Breast epithelium (tissue), 4 donors: ENCODE data around the gene PC. TPM values are rescaled to one million over a fixed set of nuclear protein-coding genes. Genes with fewer than 3 reads are reported as not detected.
"Not testable (repeated sequence)": the region's sequence is repeated elsewhere in the genome, so short reads cannot be mapped to it uniquely, and the experiment has no call there.

Experiments used
- DNase-seq, 2 donors: peaks; one replicate each; pipeline ENCODE4 v3.0.0-alpha.2; 2019; ENCODE audit warnings: low spot score in 2 of 2
- H3K27ac ChIP-seq, 2 donors: fragments of 200-600 bp; sonication (generic) in 1 of 2; one replicate each; pipeline ENCODE4 v1.5.1; 2016 to 2019; ENCODE audit warnings: mild to moderate bottlenecking in 1 of 2
- H3K27me3 ChIP-seq, 2 donors: fragments of 200-600 bp; sonication (generic) in 1 of 2; one replicate each; pipeline versions ENCODE4 v1.5.1 to v1.6.0; 2017 to 2019; ENCODE audit warnings: control low read depth in 1 of 2, mild to moderate bottlenecking in 1 of 2
- H3K36me3 ChIP-seq: fragments of 200-600 bp; one replicate; pipeline ENCODE4 v1.5.1; 2019
- H3K4me1 ChIP-seq, 2 donors: fragments of 200-600 bp; sonication (generic); one replicate each; pipeline ENCODE4 v1.5.1; 2016 to 2019; ENCODE audit warnings: control low read depth in 1 of 2
- H3K4me3 ChIP-seq, 3 donors: fragments of 200-600 bp; sonication (generic); 1 replicate in 2 of 3; 2 replicates in 1 of 3; pipeline ENCODE4 v1.5.1; 2016 to 2019; ENCODE audit warnings: mild to moderate bottlenecking in 3 of 3, moderate library complexity in 2 of 3
- H3K9me3 ChIP-seq, 2 donors: fragments of 200-600 bp; sonication (generic) in 1 of 2; one replicate each; pipeline ENCODE4 v1.5.1; 2016 to 2019; ENCODE audit warnings: control low read depth in 1 of 2
- CTCF ChIP-seq, 3 donors: fragments of 450-650 bp; IDR thresholded peaks; one replicate each; pipeline ENCODE4 v1.5.1; 2016 to 2017; ENCODE audit warnings: antibody characterized with exemption in 3 of 3, mild to moderate bottlenecking in 3 of 3, moderate library complexity in 3 of 3
- POLR2A ChIP-seq: fragments of 450-650 bp; IDR thresholded peaks from one replicate; pipeline ENCODE4 v1.6.1; 2016; ENCODE audit warnings: antibody characterized with exemption, mild to moderate bottlenecking, moderate library complexity
- POLR2AphosphoS5 ChIP-seq, 3 donors: sonication (generic); formaldehyde crosslinking; IDR thresholded peaks; one replicate each; pipeline ENCODE4 v1.6.1; 2017; ENCODE audit warnings: antibody characterized with exemption in 3 of 3
- intact Hi-C: fragments of 100-400 bp; cut with DNase I; formaldehyde crosslinking; loops from one replicate; pipeline ENCODE4 v1.15.1; 2023; ENCODE audit warnings: low total_unique reads
- total RNA-seq, 3 donors: library from RNA; depleted of rRNA; stranded (reverse); fragments of >200 nt; gene quantifications; one replicate each; pipeline ENCODE4 v1.1.0, GENCODE V29; 2016

The PC gene, protein sequence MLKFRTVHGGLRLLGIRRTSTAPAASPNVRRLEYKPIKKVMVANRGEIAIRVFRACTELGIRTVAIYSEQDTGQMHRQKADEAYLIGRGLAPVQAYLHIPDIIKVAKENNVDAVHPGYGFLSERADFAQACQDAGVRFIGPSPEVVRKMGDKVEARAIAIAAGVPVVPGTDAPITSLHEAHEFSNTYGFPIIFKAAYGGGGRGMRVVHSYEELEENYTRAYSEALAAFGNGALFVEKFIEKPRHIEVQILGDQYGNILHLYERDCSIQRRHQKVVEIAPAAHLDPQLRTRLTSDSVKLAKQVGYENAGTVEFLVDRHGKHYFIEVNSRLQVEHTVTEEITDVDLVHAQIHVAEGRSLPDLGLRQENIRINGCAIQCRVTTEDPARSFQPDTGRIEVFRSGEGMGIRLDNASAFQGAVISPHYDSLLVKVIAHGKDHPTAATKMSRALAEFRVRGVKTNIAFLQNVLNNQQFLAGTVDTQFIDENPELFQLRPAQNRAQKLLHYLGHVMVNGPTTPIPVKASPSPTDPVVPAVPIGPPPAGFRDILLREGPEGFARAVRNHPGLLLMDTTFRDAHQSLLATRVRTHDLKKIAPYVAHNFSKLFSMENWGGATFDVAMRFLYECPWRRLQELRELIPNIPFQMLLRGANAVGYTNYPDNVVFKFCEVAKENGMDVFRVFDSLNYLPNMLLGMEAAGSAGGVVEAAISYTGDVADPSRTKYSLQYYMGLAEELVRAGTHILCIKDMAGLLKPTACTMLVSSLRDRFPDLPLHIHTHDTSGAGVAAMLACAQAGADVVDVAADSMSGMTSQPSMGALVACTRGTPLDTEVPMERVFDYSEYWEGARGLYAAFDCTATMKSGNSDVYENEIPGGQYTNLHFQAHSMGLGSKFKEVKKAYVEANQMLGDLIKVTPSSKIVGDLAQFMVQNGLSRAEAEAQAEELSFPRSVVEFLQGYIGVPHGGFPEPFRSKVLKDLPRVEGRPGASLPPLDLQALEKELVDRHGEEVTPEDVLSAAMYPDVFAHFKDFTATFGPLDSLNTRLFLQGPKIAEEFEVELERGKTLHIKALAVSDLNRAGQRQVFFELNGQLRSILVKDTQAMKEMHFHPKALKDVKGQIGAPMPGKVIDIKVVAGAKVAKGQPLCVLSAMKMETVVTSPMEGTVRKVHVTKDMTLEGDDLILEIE
- total RNA-seq = 100 to 1,000 TPM in 1 of 3 donors, 10 to 100 TPM in 2; 35.4 to 137 (median 50.2) TPM

DNA sequence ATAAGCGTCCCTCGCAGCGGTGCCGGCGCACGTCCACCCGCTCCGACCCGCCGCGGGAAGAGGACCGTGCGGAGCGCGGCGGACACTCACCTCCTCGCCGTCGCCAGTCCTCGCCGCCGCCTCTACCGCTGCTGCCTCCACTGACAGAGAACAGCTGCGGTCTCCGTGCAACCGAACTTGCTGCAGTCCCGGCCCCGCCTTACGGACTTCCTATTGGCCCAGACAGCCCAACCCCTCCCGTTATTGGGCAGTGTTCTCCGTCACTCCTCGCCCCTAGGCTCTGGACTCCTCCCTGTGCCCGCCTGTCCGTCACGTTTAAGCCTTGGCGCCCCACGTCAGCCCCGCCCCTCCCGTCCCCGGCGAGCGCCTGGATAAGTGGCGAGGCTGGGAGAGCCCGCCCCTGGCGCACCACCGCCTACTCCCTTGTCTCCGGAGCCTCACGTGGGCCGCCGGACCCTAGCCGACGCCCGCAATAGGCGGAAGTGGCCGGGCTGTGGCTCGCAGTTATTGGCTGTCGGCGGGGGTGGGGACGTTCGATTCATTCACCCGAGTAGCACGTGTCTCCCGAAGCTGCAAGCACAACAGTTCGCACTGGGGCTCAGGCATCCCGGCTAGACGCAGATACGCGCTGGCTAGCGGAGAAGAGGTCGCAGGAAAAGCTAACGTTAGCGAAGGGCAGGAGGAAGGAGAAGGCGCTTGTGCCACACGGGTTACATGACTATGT, at the start of gene PC:
PC (minus strand) TSS at position 152 of the 724 bp plus-strand sequence. CDS start 86,224 bp downstream, outside the sequence.
- TF ChIP-seq POLR2A (peak; percentile 11), POLR2AphosphoS5 (IDR thresholded peaks at IDR 0.05) (peak; percentile 36 to 65 (median 53)), CTCF (IDR thresholded peaks at IDR 0.05) (no peak)
- H3K27ac ChIP-seq = peak within 1 kb of the TSS; percentile 73 to 77
- peak; percentile 100 for DNase-seq
- no peaks in the 10 kb centered on the region for H3K36me3 ChIP-seq
- intact Hi-C loops = no loop called here
- H3K4me3 ChIP-seq = peak within 1 kb of the TSS; percentile 47 to 81 (median 73)
- H3K4me1 ChIP-seq = peaks cover 0 to 6% of the 10 kb centered on the region in 2 donors
- no peaks in the 10 kb centered on the region for H3K9me3 ChIP-seq
- no peaks in the 10 kb centered on the region for H3K27me3 ChIP-seq

DNA sequence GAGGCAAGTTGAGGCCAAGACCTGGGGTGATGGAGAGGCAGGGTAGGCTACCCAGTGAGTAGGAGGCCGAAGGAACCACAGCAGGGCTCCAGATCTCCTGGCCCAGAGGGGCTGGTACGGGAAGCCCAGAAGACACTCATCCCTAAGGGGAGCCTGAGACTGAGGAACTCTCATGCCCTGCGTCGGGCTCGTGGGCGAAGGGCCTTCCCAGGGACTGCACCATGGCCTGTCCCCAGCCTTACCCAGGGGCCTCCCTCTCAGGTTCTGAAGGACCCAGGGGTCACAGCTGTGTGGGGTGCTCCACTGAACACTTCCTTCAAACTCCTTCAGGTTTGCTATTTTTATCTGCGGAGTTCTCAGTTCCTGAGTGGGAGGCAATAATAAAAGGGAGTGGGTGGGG, 48.9 kb upstream of the PC start:
- Histone ChIP-seq H3K4me3 (no peak overlapping the region), H3K27me3 (no peaks in the 10 kb centered on the region), H3K4me1 (no peaks in the 10 kb centered on the region), H3K27ac (no peak overlapping the region), H3K36me3 (no peaks in the 10 kb centered on the region), H3K9me3 (no peaks in the 10 kb centered on the region)
- no peak for DNase-seq
- intact Hi-C loops = no loop called here
- TF ChIP-seq POLR2AphosphoS5 (IDR thresholded peaks at IDR 0.05) (no peak), POLR2A (no peak), CTCF (IDR thresholded peaks at IDR 0.05) (no peak)

GRCh38 chr11:67006029-67006884, 48.1 kb upstream of the PC start:
- DNase-seq = no peak
- no peak for TF ChIP-seq CTCF (IDR thresholded peaks at IDR 0.05)
- TF ChIP-seq POLR2A = no peak
- TF ChIP-seq POLR2AphosphoS5 (IDR thresholded peaks at IDR 0.05) = no peak
- H3K27me3 ChIP-seq = no peaks in the 10 kb centered on the region
- no peaks in the 10 kb centered on the region for H3K9me3 ChIP-seq
- H3K27ac ChIP-seq = peak overlapping the region in 1 of 2 donors; percentile 58
- intact Hi-C loops = no loop called here
- no peaks in the 10 kb centered on the region for H3K36me3 ChIP-seq
- H3K4me3 ChIP-seq = peak overlapping the region in 1 of 3 donors; percentile 31
- H3K4me1 ChIP-seq = no peaks in the 10 kb centered on the region

GRCh38 chr11:67005200-67005599, 47.0 kb upstream of the PC start:
- intact Hi-C loops, H3K9me3 ChIP-seq, DNase-seq, H3K4me3 ChIP-seq, H3K36me3 ChIP-seq, H3K4me1 ChIP-seq, H3K27me3 ChIP-seq: not testable (repeated sequence)
- H3K27ac ChIP-seq = peak overlapping the region in 1 of 2 donors; percentile 38
